NCI-H146 treated with DMSO at 0.1 percent for 48 hours (cell line): ENCODE data around the gene ZNF436.
A peak's percentile ranks its signal among the peaks of the same experiment; 100 is the strongest.

Experiments used
- DNase-seq: peaks from one replicate; lab custom pipeline; 2025; ENCODE audit not compliant: unreplicated experiment; lab: John Stamatoyannopoulos, UW

Gene ZNF436

GRCh38 chr1:23369335-23370013 is at the start of gene ZNF436:
Gene ZNF436, minus strand, starts transcription at chr1:23369836. Its CDS starts 1,831 bp downstream, at chr1:23368005.
- peak; percentile 37 for DNase-seq

- DNase-seq = no peak
These were observed 49.5 kb upstream of the ZNF436 start for GRCh38 chr1:23419180-23419579.

- DNase-seq = no peak
These were observed 47.9 kb upstream of the ZNF436 start for GRCh38 chr1:23417570-23417969.

- no peak for DNase-seq
These were observed 47.3 kb upstream of the ZNF436 start for GRCh38 chr1:23416964-23417363.

- DNase-seq = no peak
These were observed 39.2 kb upstream of the ZNF436 start for GRCh38 chr1:23408797-23409290.

- no peak for DNase-seq
These were observed 37.5 kb upstream of the ZNF436 start for GRCh38 chr1:23407016-23407630.

- DNase-seq = no peak
These were observed 36.3 kb upstream of the ZNF436 start for GRCh38 chr1:23405946-23406345.

GRCh38 chr1:23403735-23404486 is 34.3 kb upstream of the ZNF436 start:
- peak; percentile 58 for DNase-seq

GRCh38 chr1:23403355-23403734 is 33.7 kb upstream of the ZNF436 start:
- no peak for DNase-seq

GRCh38 chr1:23403038-23403336 is 33.4 kb upstream of the ZNF436 start:
- DNase-seq = no peak

GRCh38 chr1:23402286-23403037 is 32.8 kb upstream of the ZNF436 start:
- DNase-seq = no peak

GRCh38 chr1:23401313-23401712 is 31.7 kb upstream of the ZNF436 start:
- no peak for DNase-seq

- no peak for DNase-seq
These were observed 30.9 kb upstream of the ZNF436 start for GRCh38 chr1:23400324-23401114.

GRCh38 chr1:23399229-23399628 is 29.6 kb upstream of the ZNF436 start:
- DNase-seq = no peak

GRCh38 chr1:23397908-23398307 is 28.3 kb upstream of the ZNF436 start:
- DNase-seq = no peak

- no peak for DNase-seq
These were observed 26.7 kb upstream of the ZNF436 start for GRCh38 chr1:23396380-23396779.

GRCh38 chr1:23395849-23396248 is 26.2 kb upstream of the ZNF436 start:
- DNase-seq = no peak

- no peak for DNase-seq
These were observed 25.6 kb upstream of the ZNF436 start for GRCh38 chr1:23395154-23395724.

GRCh38 chr1:23394684-23395083 is 25.0 kb upstream of the ZNF436 start:
- no peak for DNase-seq

GRCh38 chr1:23394181-23394580 is 24.5 kb upstream of the ZNF436 start:
- DNase-seq = no peak
